ENCODE data around the gene KIAA0930.

KIAA0930 gene

GRCh38 chr22:45142376-45142775 is 98.3 kb downstream of the KIAA0930 start:
- in situ Hi-C loops (cut with HindIII; ENCODE audit: low pct_ligation_motif_present, low sequenced_read_pairs) = no loop called here
- Histone ChIP-seq H3K27me3 (replicated peaks) (no peaks in the 10 kb centered on the region), H3K27ac (no peak overlapping the region), H3K4me3 (ENCODE audit: low read depth, low read length) (no peak overlapping the region), H3K36me3 (replicated peaks) (no peaks in the 10 kb centered on the region)
- no peak for TF ChIP-seq CTCF (IDR thresholded peaks at IDR 0.05; ENCODE audit: low read depth, low read length, missing control alignments)
- DNase-seq = no peak
